ENCODE results near the gene PHLDB2.

Gene PHLDB2

DNA sequence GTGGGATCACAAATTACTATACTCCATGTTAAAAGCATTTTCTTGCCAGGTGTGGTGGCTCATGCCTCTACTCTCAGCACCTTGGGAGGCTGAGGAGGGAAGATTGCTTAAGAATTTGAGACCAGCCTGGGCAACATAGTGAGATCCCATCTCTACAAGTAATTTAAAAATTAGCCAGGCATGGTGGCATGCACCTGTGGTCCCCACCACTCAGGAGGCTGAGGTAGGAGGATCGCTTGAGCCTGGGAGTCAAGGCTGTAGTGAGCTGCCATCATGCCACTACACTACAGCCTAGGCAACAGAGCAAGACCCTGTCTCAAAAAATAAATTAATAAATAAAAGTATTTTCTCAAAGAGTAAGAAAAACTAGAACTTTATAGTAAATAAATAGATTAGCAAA, 96.8 kb downstream of the PHLDB2 start:
- Histone ChIP-seq H3K14ac (ENCODE audit: low read length in 2 of 2) (no peak overlapping the region), H3K9me3 (ENCODE audit: control insufficient read depth, low read length) (no peaks in the 10 kb centered on the region), H3K18ac (ENCODE audit: low read depth in 1 of 2, low read length in 2 of 2) (no peak overlapping the region), H3K4me2 (ENCODE audit: low read length, poor library complexity, severe bottlenecking) (no peak overlapping the region), H3K79me1 (replicated peaks; ENCODE audit: low read length, poor library complexity, severe bottlenecking) (peaks cover 5% of the 10 kb centered on the region), H2BK15ac (ENCODE audit: low read depth, poor library complexity, severe bottlenecking) (no peak overlapping the region), H2AK5ac (ENCODE audit: low read length, severe bottlenecking) (no peak overlapping the region), H2BK12ac (ENCODE audit: low read length in 2 of 2) (no peak overlapping the region), H3K4me1 (ENCODE audit: control insufficient read depth, insufficient read depth, low read depth, low read length) (no peaks in the 10 kb centered on the region), H2AFZ (ENCODE audit: low read depth, low read length) (no peak overlapping the region), H2BK120ac (ENCODE audit: low read depth, low read length) (no peak overlapping the region), H3K4me3 (ENCODE audit: insufficient read depth in 1 of 2, low read depth in 1 of 2, low read length in 2 of 2) (no peak overlapping the region), H4K91ac (ENCODE audit: low read length) (no peak overlapping the region), H3K23ac (ENCODE audit: low read length in 2 of 2) (no peak overlapping the region), H3K27me3 (ENCODE audit: control insufficient read depth in 1 of 2, insufficient read depth in 1 of 2, low read length in 2 of 2) (no peaks in the 10 kb centered on the region), H2BK5ac (ENCODE audit: low read depth, low read length, poor library complexity, severe bottlenecking) (no peak overlapping the region), H3K9ac (ENCODE audit: low read length) (no peak overlapping the region), H3K4ac (ENCODE audit: low read depth in 1 of 2, low read length in 2 of 2) (no peak overlapping the region), H3K36me3 (ENCODE audit: control insufficient read depth in 1 of 2, insufficient read depth in 2 of 2, low read depth in 1 of 2, low read length in 2 of 2) (peaks cover 17 to 75% of the 10 kb centered on the region in 2 experiments), H4K8ac (ENCODE audit: low read length) (no peak overlapping the region), H3K27ac (ENCODE audit: low read length, poor library complexity, severe bottlenecking) (no peak overlapping the region)
- 100% methylated on average over 1 of the region's 1 CpG for WGBS
- no peak for DNase-seq

DNA sequence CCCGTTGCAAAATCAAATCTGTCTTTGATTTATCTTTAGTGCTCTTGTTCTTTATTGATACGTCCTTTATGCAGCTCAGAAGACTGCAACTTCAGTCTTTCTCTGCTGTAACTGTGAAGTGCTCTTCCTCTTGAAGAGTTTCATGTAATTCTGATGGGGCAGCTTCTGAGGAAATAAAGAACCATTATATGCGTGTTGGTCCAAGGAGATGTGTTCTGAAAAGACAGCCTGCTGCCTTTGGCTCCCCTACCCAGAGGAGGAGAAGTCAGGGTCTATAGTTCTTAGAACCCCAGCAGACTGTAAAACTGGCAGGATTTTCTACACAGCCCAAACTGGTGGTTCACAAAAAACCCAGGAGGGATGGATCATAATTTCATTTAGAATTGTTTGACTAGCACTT, 97.4 kb downstream of the PHLDB2 start:
- Histone ChIP-seq H4K8ac (ENCODE audit: low read length) (no peak overlapping the region), H3K4me2 (ENCODE audit: low read length, poor library complexity, severe bottlenecking) (no peak overlapping the region), H3K4me3 (ENCODE audit: insufficient read depth in 1 of 2, low read depth in 1 of 2, low read length in 2 of 2) (no peak overlapping the region), H3K23ac (ENCODE audit: low read length in 2 of 2) (no peak overlapping the region), H3K27ac (ENCODE audit: low read length, poor library complexity, severe bottlenecking) (no peak overlapping the region), H3K9me3 (ENCODE audit: control insufficient read depth, low read length) (no peaks in the 10 kb centered on the region), H2BK15ac (ENCODE audit: low read depth, poor library complexity, severe bottlenecking) (no peak overlapping the region), H2AFZ (ENCODE audit: low read depth, low read length) (no peak overlapping the region), H3K4me1 (ENCODE audit: control insufficient read depth, insufficient read depth, low read depth, low read length) (no peaks in the 10 kb centered on the region), H3K79me1 (replicated peaks; ENCODE audit: low read length, poor library complexity, severe bottlenecking) (peaks cover 5% of the 10 kb centered on the region), H2BK5ac (ENCODE audit: low read depth, low read length, poor library complexity, severe bottlenecking) (no peak overlapping the region), H3K18ac (ENCODE audit: low read depth in 1 of 2, low read length in 2 of 2) (no peak overlapping the region), H3K9ac (ENCODE audit: low read length) (no peak overlapping the region), H2AK5ac (ENCODE audit: low read length, severe bottlenecking) (no peak overlapping the region), H4K91ac (ENCODE audit: low read length) (no peak overlapping the region), H2BK120ac (ENCODE audit: low read depth, low read length) (no peak overlapping the region), H3K36me3 (ENCODE audit: control insufficient read depth in 1 of 2, insufficient read depth in 2 of 2, low read depth in 1 of 2, low read length in 2 of 2) (peaks cover 17 to 71% of the 10 kb centered on the region in 2 experiments), H2BK12ac (ENCODE audit: low read length in 2 of 2) (no peak overlapping the region), H3K4ac (ENCODE audit: low read depth in 1 of 2, low read length in 2 of 2) (no peak overlapping the region), H3K27me3 (ENCODE audit: control insufficient read depth in 1 of 2, insufficient read depth in 1 of 2, low read length in 2 of 2) (no peaks in the 10 kb centered on the region), H3K14ac (ENCODE audit: low read length in 2 of 2) (no peak overlapping the region)
- 100% methylated on average over 3 of the region's 3 CpGs for WGBS
- DNase-seq = no peak

DNA sequence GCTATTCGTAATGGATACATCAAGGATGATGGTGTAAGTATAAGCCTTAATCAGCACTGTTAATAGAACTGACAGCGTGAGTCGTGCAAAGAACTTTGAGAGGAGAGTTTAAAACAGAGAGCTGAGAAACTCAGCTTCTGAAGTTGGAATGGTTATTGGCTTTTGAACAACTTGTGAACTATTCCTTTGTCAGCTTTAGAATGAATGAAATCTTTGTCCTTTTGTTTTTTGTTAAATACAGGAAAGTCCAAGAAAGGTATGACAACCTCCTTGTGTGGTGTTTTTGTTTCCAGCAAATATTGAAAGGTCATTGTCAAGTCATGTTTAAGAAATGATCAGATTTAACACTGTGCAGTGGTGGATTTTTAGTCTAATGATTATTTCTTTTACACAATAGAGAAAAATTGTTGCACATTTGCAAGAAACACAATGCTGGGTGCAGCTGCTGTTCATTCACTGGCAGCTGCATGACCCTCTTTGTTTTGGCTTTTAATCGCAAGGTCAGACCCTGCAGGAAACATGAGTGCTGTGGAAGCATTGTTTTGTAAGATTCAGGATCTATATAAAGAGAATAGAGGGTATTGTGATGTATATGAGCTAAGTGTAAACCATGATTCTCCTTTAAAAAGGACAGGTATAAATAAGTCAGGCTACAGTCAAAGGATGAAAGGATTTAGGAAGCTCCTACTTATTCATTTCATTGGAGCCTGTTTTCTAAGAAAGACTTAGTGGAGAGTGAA, 98.1 kb downstream of the PHLDB2 start:
- Histone ChIP-seq H3K4me2 (ENCODE audit: low read length, poor library complexity, severe bottlenecking) (no peak overlapping the region), H2BK12ac (ENCODE audit: low read length in 2 of 2) (no peak overlapping the region), H2AFZ (ENCODE audit: low read depth, low read length) (no peak overlapping the region), H3K14ac (ENCODE audit: low read length in 2 of 2) (no peak overlapping the region), H3K36me3 (ENCODE audit: control insufficient read depth in 1 of 2, insufficient read depth in 2 of 2, low read depth in 1 of 2, low read length in 2 of 2) (peaks cover 17 to 74% of the 10 kb centered on the region in 2 experiments), H2BK120ac (ENCODE audit: low read depth, low read length) (no peak overlapping the region), H3K18ac (ENCODE audit: low read depth in 1 of 2, low read length in 2 of 2) (no peak overlapping the region), H3K4me1 (ENCODE audit: control insufficient read depth, insufficient read depth, low read depth, low read length) (no peaks in the 10 kb centered on the region), H2BK15ac (ENCODE audit: low read depth, poor library complexity, severe bottlenecking) (no peak overlapping the region), H4K91ac (ENCODE audit: low read length) (no peak overlapping the region), H3K27me3 (ENCODE audit: control insufficient read depth in 1 of 2, insufficient read depth in 1 of 2, low read length in 2 of 2) (no peaks in the 10 kb centered on the region), H2AK5ac (ENCODE audit: low read length, severe bottlenecking) (no peak overlapping the region), H3K9me3 (ENCODE audit: control insufficient read depth, low read length) (no peaks in the 10 kb centered on the region), H3K4me3 (ENCODE audit: insufficient read depth in 1 of 2, low read depth in 1 of 2, low read length in 2 of 2) (no peak overlapping the region), H3K79me1 (replicated peaks; ENCODE audit: low read length, poor library complexity, severe bottlenecking) (peaks cover 9% of the 10 kb centered on the region), H3K23ac (ENCODE audit: low read length in 2 of 2) (no peak overlapping the region), H2BK5ac (ENCODE audit: low read depth, low read length, poor library complexity, severe bottlenecking) (no peak overlapping the region), H4K8ac (ENCODE audit: low read length) (no peak overlapping the region), H3K27ac (ENCODE audit: low read length, poor library complexity, severe bottlenecking) (no peak overlapping the region), H3K4ac (ENCODE audit: low read depth in 1 of 2, low read length in 2 of 2) (no peak overlapping the region), H3K9ac (ENCODE audit: low read length) (no peak overlapping the region)
- DNase-seq = no peak
- WGBS = 82% methylated on average over 4 of the region's 4 CpGs

DNA sequence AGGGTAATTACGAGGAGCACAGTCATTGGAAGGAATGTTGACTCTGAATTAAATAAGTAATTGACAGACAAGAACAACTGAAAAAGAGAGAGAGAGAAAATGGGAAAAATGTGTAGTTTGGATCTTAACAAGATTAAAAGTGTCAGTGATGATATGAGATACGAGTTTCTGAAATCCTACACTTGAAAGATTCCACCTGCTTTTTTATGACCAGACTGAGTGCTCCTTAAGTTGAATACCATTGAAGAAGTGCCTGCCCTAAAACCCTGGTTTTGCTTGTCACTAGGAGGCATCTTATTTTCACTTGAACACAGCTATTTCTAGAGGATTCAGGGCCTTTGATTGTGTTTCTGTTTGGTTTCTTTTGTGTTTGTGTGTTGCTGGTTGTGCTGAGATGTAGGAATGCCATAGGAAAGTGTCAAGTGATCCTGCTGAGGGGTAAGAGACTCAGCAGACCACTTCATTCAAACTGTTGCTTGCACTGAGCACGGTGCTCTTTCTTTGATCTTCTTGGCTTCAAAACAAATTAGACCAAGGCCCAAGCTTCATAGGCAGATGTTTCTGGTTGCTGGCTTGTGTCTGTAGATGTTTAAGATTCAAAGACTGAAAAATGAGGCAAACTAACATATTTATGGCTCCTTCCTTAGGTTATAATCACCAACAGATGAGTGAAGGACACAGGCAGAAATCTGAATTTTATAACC, 102.5 kb downstream of the PHLDB2 start:
- peaks cover 4 to 73% of the 10 kb centered on the region in 2 experiments for H3K36me3 ChIP-seq (ENCODE audit: control insufficient read depth in 1 of 2, insufficient read depth in 2 of 2, low read depth in 1 of 2, low read length in 2 of 2)
- no peak overlapping the region for H3K4me2 ChIP-seq (ENCODE audit: low read length, poor library complexity, severe bottlenecking)
- no peak overlapping the region for H3K4me3 ChIP-seq (ENCODE audit: insufficient read depth in 1 of 2, low read depth in 1 of 2, low read length in 2 of 2)
- no peak overlapping the region for H3K27ac ChIP-seq (ENCODE audit: low read length, poor library complexity, severe bottlenecking)
- H2AK5ac ChIP-seq (ENCODE audit: low read length, severe bottlenecking) = peak overlapping the region; percentile 39
- H4K8ac ChIP-seq (ENCODE audit: low read length) = no peak overlapping the region
- DNase-seq = no peak
- no peaks in the 10 kb centered on the region for H3K9me3 ChIP-seq (ENCODE audit: control insufficient read depth, low read length)
- H3K4ac ChIP-seq (ENCODE audit: low read depth in 1 of 2, low read length in 2 of 2) = no peak overlapping the region
- no peak overlapping the region for H2BK15ac ChIP-seq (ENCODE audit: low read depth, poor library complexity, severe bottlenecking)
- no peaks in the 10 kb centered on the region for H3K4me1 ChIP-seq (ENCODE audit: control insufficient read depth, insufficient read depth, low read depth, low read length)
- peak overlapping the region; percentile 4 for H3K9ac ChIP-seq (ENCODE audit: low read length)
- H4K91ac ChIP-seq (ENCODE audit: low read length) = no peak overlapping the region
- no peak overlapping the region for H3K23ac ChIP-seq (ENCODE audit: low read length in 2 of 2)
- no peaks in the 10 kb centered on the region for H3K27me3 ChIP-seq (ENCODE audit: control insufficient read depth in 1 of 2, insufficient read depth in 1 of 2, low read length in 2 of 2)
- H3K79me1 ChIP-seq (replicated peaks; ENCODE audit: low read length, poor library complexity, severe bottlenecking) = peaks cover 4% of the 10 kb centered on the region
- H2BK12ac ChIP-seq (ENCODE audit: low read length in 2 of 2) = no peak overlapping the region
- no peak overlapping the region for H2BK5ac ChIP-seq (ENCODE audit: low read depth, low read length, poor library complexity, severe bottlenecking)
- H2AFZ ChIP-seq (ENCODE audit: low read depth, low read length) = no peak overlapping the region
- H2BK120ac ChIP-seq (ENCODE audit: low read depth, low read length) = no peak overlapping the region
- no peak overlapping the region for H3K14ac ChIP-seq (ENCODE audit: low read length in 2 of 2)
- H3K18ac ChIP-seq (ENCODE audit: low read depth in 1 of 2, low read length in 2 of 2) = no peak overlapping the region
- 85% methylated on average over 2 of the region's 3 CpGs for WGBS
